HG02642 (cell line): ENCODE results near the gene F2RL3.
"Not testable (repeated sequence)": the region's sequence is repeated elsewhere in the genome, so short reads cannot be mapped to it uniquely, and the experiment has no call there.

ENCODE experiments used
- ATAC-seq: cut with Tn5 transposase; IDR thresholded peaks from one replicate; pipeline ENCODE4 v1.9.1; 2021; ENCODE audit warnings: mild to moderate bottlenecking; ENCODE audit not compliant: unreplicated experiment, poor library complexity

Gene F2RL3

GRCh38 chr19:16874250-16874977 lies 14.4 kb upstream of the F2RL3 start:
- no peak for ATAC-seq

- not testable (repeated sequence) for ATAC-seq
Measured at GRCh38 chr19:16874978-16875299, 13.9 kb upstream of the F2RL3 start.

DNA sequence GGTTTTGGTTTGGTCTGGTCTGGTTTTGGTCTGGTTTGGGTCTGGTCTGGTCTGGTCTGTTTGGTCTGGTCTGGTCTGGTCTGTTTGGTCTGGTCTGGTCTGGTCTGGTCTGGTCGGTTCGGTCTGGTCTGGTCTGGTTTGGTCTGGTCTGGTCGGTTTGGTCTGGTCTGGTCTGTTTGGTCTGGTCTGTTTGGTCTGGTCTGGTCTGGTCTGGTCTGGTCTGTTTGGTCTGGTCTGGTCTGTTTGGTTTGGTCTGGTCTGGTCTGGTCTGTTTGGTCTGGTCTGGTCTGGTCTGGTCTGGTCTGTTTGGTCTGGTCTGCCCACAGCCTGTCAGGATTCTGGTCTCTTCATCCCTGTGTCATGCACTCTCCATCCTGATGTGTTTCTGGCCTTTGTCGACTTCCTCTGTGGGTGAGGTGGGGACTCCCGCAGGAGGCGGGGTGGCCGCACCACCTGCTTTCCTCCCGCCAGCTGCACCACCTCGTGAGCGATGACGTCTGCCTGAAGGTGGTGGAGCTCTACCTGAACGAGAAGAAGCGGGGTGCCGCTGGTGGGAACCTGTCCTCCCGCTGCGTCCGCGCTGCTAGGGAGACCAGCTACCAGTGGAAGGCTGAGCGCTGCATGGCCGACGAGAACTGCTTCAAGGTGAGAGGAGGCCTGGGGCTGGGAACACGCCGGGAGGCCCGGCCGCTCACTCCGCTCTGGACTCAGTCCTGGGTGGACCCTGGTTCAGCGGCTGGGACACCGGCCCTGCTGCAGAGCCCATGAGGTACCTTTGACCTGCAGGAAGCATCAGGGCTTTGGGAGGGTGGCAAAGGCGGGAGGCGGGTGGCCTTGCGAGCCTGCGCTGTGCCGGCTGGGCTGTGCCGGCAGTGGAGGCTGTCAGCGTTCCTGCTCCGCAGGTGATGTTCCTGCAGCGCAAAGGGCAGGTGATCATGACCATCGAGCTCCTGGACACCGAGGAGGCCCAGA lies 12.9 kb upstream of the F2RL3 start:
- no peak for ATAC-seq

- no peak for ATAC-seq
Measured at GRCh38 chr19:16876904-16877361, 11.9 kb upstream of the F2RL3 start.

DNA sequence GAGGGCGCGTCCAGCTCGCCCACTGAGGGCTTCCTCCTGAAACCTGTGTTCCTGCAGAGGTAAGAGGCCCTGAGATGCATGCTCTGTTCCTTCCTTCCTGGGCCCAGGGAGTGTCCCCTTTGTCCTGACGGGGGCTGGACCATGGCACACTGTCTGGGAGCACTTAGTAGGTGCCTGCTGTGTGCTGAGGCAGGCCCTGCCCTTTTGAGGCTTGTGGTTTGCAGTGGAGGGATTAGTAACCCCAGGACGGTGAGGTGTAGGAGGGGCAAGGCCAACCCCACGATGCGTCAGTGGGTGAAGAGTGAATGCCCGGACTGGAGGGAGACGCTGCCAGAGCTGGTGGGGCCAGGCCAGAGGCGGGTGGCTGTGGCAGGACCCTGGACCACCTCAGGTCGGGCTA lies 11.2 kb upstream of the F2RL3 start:
- no peak for ATAC-seq

DNA sequence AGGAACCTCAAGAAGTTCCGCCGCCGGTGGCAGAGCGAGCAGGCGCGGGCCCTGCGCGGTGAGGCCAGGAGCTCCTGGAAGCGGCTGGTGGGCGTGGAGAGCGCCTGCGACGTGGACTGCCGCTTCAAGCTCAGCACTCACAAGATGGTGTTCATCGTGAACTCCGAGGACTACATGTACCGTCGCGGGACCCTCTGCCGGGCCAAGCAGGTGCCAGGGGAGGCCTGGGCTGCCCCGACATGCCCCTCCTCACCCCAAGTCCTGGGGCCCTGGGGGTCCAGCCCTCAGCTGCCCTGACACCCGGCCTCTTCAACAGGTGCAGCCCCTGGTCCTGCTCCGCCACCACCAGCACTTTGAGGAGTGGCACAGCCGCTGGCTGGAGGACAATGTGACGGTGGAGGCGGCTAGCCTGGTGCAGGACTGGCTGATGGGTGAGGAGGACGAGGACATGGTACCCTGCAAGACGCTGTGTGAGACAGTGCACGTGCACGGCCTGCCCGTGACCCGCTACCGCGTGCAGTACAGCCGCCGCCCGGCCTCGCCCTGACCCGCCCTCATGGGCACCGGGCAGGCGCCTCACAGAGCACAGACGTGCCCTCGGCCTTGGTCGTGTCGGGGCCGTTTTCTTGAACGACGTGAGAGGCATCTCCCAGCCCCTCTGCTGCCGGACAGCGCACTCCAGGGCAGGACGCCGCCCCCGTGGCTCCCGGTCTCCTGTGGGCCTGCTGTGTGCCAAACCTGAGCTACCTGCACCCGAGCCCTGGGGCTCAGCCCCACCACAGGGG lies 10.4 kb upstream of the F2RL3 start:
- no peak for ATAC-seq

DNA sequence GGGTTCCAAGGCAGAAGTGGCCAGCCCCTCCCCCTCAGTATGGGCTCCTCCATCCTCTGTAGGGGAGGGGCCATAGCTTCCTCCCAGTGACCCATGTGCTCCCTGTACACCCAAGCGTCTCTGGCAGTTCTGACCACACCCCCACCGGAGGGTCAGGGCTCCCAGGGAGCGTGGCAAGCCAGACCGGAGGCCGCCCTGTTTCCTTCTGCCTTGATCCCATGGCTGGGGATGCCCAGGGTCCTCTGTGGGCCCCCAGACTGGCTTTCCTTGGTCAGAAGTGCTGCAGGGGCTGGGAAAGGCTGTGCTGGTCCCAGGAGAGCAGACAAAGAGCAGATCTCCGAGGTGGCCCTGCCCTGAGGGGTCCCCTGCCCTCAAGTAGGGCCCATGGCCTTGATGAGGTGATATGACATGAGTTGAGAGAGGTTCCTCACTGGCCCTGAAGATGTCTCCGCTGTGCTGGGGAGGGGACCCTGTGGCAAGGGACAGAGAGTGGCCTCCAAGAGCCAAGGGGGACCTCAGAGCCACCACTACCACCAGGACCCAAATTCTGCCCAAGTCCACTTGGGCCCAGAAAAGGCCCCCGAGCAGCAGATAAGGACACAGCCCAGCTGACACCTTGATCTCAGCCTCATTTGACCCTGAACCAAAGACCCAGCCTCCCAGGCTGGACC lies 7.8 kb upstream of the F2RL3 start:
- no peak for ATAC-seq

DNA sequence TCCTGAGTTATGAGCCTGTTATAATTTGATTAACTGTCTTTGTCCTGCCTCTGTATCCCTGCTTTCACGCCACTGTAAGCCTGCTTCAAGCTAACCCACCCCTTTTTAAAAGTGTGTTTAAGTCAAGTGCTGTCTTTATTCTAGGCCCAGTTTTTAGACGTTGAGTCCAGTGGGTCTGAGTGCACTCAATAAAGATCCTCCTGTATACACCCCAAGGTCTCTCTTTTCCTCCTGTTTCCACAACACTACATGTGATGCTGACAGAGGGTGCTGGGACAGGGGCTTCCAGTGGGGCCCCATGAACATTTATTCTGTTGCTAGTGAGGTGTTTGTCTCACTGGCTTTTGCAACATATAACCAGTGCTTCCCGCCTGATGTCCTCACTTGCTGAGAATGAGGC lies 6.7 kb upstream of the F2RL3 start:
- no peak for ATAC-seq

DNA sequence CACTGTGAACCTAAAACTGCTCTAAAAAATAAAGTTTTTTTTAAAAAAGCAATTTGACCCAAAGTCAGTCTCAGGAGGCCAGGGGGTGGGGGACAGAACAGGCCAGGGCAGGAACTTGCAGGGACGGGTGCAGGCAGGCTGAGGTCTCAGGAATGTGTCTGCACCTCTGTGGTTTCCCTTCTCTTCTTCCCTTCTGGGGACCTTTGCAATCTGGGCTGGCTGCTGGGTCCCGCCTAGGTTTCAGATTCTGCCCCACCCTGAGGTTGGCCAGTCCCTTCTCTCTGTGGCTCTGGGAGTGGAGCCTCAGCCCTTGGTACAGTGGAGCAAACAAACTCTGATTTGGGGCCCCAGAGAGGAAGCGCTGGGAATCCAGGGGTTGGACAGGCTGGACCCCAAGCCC lies 5.3 kb upstream of the F2RL3 start:
- no peak for ATAC-seq

DNA sequence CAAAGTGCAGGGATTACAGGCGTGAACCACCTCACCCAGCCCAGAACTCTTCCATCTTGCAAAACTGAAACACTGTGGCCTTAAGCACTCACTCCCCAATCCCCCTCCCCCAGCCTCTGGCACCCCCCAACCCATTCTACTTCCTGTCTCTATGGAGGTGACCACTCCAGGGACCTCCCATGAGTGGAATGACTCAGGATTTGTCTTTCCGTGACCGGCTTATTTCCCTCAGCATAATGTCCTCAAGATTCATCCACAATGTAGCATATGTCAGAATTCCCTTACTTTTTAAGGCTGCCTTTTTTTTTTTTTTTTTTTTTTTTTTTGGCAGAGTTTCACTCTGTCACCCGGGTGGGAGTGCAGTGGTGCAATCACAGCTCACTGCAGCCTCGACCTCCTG lies 3.6 kb upstream of the F2RL3 start:
- no peak for ATAC-seq

DNA sequence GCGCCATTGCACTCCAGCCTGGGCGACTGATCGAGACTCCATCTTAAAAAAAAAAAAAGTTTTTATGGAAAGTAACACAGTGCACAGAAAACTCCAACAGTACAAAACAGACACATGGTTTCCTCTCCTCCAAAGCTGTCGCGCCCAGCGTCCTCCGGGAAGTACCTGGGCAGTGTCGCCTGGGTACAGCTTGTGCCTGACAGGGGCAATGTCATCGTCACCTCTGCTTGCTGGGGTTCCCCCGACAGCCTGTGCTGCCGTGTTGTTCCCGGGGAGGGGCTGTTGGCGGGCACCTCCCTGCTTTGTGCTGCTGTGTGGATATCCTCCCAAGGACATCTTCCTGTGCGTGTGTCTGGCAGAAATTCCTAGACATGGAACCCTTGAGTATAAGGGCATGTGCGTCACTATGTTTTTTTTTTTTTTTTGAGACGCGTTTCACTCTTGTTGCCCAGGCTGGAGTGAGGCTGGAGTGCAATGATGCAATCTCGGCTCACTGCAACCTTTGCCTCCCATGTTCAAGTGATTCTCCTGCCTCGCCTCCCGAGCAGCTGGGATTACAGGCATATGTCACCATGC lies 2.4 kb upstream of the F2RL3 start:
- ATAC-seq, result no peak

- no peak for ATAC-seq
Measured at GRCh38 chr19:16887353-16888265, 1.2 kb upstream of the F2RL3 start.

DNA sequence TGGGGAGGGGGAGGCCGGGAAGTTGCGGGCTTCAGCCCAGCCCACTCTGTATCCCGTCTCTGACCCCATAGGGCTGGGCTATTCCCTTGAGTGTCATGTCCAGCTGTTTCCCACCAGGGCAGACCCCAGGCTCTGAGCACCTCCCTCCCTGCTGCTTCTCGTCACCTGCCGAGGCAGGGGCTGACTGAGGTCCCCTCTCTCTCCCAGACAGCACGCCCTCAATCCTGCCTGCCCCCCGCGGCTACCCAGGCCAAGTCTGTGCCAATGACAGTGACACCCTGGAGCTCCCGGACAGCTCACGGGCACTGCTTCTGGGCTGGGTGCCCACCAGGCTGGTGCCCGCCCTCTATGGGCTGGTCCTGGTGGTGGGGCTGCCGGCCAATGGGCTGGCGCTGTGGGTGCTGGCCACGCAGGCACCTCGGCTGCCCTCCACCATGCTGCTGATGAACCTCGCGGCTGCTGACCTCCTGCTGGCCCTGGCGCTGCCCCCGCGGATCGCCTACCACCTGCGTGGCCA lies 625 bp downstream of the F2RL3 start:
- ATAC-seq, result no peak

GRCh38 chr19:16889883-16890460 lies 1.2 kb downstream of the F2RL3 start:
- no peak for ATAC-seq

DNA sequence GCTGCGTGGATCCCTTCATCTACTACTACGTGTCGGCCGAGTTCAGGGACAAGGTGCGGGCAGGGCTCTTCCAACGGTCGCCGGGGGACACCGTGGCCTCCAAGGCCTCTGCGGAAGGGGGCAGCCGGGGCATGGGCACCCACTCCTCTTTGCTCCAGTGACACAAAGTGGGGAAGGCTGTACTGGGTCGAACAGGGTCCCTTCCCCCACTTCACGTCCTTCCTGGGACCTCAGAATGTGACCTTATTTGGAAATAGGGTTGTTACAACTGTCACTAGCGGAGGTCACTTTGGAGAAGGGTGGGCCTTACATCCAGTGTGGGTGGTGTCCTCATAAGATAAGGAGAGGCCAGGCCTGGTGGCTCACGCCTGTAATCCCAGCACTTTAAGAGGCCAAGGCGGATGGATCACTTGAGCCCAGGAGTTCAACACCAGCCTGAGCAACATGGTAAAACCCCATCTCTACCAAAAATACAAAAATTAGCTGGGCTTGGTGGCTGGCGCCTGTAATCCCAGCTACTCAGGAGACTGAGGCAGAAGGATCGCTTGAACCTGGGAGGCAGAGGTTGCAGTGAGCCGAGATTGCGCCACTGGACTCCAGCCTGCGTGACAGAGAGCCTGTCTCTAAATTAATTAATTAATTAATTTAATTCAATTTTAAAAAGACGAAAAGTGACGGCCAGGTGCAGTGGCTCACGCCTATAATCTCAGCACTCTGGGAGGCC lies 1.8 kb downstream of the F2RL3 start:
- no peak for ATAC-seq

- ATAC-seq, result no peak
Measured at GRCh38 chr19:16891696-16892382, 3.0 kb downstream of the F2RL3 start.

DNA sequence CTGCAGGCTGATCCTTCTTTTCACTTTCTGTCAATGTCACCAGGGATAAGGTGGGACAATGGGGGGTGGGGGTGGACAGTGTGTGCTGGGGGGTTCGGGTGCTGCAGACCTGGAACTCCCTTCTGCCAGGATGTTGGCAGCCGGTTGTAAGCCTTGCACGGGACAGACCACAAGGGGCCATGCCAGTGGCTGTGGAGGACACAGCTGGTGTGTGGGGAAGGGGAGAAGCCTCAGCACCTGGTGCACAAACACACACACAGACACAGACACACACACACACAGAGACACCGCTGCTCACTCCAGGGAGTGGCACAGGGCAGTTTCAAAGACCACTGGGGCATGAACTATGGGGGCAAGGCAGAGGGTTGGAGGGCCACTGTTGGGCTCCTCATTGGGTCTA lies 3.6 kb downstream of the F2RL3 start:
- ATAC-seq, result no peak
